GM19099 (cell line): ENCODE measurements around the gene VPS26B.

ENCODE experiments used
- POLR2A ChIP-seq: IDR thresholded peaks from 3 replicates; pipeline ENCODE4 v1.6.1; 2011; ENCODE audit warnings: low read depth; ENCODE audit not compliant: insufficient read length; ENCODE audit errors: extremely low read depth

VPS26B gene

DNA sequence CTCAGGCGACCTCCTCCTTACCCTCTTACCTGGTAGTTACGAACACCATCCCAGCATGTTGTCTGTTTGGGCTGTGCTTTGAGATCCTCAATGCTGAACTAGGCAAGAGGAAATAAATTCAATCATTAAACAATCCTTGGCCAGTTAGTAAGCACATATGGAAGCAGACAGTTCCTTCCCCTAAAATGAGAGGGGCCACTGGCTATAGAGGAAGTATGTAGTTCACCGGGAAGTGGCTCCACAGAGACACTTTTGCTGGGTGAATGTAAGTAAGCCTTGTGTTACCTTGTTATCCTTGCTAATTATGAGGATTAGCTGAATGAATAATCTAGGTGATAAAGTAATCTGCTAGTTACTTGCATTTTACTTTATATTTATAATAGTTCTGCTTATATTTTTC, 25.8 kb downstream of the VPS26B start:
- no peak for TF ChIP-seq POLR2A

DNA sequence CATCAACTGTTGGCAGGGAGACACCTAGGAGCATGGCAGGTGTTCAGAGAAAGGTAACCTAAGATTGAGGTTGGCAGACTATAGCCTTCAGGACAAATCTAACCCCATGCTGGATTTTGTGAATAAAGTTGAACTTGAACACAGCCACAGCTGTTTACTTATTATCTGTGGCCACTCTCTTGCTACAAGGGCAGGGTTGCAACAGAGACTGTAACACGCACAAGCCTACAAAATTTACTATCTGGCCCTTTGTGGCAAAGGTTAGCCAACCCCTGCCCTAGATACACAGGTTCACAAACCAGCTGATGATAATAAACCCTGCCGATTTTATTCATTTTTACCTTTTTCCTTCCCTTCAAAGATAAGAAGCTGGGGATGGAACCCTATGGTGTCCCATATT, 26.2 kb downstream of the VPS26B start:
- TF ChIP-seq POLR2A: no peak

DNA sequence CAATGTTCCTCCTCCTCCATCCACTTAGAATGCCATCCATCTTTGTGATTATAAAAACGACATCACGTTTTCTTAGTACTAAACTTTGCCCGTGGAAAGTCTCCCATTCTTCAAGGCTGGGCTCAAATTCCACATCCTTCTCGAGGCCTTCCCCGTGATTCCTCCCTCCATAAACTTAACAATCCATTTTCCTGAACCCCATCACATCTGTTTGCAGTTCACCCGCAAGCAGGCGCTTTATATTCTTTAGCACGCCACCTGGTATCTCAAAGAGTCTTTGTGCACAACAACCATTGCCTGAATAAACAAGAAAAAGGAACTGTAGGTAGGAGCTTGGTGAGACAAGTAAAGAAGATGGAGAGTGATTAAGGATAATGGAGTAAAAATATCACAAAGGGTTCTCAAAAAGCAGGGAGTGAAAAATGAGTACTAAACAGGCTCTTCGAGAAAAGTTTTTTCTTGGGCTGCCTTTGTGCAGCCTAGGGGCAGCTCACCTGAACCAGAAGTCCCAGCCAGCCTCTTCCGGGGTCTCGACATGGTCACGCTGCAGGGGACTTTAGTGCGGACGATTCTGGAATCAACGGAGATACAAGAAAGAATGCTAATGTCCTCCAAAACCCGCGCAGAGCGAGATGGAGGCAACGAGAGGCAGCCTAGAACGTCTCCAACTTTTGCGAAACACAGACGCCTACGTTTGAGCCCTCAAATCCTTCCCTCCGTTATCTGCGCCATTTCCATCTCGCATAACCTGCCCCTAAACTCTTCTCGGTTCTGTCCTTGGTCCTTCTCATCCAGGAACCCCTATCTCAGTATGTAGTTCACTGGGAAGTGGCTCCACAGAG, 28.1 kb downstream of the VPS26B start:
- TF ChIP-seq POLR2A: no peak

DNA sequence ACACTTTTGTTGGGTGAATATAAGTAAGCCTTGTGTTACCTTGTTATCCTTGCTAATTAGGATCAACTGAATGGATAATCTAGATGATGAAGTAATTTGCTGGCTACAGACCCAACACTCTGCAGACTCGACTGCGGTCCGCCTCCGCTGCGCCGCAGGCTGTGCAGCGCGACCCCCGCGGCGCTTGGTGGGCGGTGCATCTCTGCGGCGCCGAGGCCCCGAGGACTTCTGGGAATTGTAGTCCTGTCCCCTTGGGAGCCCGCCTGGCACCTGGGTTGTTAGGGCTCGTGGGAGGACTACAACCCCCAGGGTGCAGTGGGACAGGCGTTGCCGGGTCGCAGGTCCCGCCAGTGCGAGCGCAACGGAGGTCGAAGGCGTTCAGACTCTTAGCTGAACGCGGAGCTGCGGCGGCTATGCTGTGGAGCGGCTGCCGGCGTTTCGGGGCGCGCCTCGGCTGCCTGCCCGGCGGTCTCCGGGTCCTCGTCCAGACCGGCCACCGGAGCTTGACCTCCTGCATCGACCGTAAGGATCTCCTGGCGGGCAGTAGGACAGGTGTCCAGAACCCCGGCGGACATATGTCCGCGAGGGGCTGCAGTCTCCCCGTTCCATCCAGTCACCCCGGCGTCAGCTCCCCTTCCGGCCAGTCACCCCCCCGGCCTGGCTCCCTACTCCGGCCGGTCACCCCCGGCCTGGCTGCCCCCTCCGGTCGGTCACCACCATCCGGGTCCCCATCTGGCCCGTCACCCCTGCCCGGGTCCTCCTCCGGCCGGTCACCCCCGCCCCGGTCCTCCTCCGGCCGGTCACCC, 28.9 kb downstream of the VPS26B start, which contains the start of the genes ACAD8 and THYN1:
Gene ACAD8, plus strand, starts transcription at position 381 of the 806 bp plus-strand sequence. Its CDS starts 33 bp downstream, at position 414.
Gene THYN1, minus strand, starts transcription at position 165 of the 806 bp plus-strand sequence. CDS start 470 bp downstream, outside the sequence.
- peak; percentile 80 for TF ChIP-seq POLR2A

DNA sequence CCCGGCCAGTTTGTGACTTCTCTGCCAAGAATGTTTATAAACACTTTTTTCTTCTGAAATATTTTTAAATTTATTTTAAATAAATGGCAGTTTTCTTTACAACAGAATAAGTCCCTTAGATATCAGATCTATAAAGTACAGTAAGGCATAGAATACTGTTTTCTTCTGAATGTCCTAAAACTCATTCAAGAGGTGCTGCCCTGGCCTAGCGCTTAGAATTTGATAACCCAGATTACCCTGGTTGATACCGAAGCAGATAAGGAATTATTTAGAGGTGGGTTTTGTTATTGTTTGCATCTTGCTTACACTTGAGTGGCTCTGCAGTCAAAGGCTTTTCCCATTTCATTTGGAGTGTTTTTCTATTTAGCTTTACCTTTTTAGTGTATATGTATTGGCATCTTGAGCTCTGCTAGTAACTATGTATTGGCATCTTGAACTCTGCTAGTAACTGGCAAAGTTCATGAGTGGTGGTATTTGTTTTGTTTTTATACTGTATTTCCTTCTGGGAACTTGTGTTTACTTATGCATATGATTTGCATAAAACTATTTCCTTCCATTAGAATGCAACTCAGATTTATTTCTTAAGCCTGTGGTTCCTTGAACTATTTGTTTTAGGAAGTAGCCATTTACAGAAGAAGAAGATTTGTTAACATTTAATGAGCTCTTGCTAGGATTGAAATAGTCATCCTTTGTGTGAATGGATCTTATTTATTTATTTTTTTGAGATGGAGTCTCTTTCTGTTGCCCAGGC, 30.1 kb downstream of the VPS26B start:
- TF ChIP-seq POLR2A: no peak

DNA sequence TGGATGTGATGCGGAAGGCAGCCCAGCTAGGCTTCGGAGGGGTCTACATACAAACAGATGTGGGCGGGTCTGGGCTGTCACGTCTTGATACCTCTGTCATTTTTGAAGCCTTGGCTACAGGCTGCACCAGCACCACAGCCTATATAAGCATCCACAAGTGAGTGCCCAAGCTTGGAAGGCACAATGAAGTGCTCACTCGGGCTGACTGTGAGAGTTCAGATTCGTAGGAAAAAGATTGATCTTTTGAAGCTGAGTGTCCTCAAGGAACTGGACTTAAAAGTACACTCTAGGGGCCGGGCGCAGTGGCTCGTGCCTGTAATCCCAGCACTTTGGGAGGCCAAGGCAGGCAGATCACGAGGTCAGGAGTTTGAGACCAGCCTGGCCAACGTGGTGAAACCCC, 32.6 kb downstream of the VPS26B start:
- no peak for TF ChIP-seq POLR2A

- TF ChIP-seq POLR2A: no peak
These were observed 34.1 kb downstream of the VPS26B start for GRCh38 chr11:134258577-134258976.

GRCh38 chr11:134260503-134260902, 36.0 kb downstream of the VPS26B start:
- no peak for TF ChIP-seq POLR2A

DNA sequence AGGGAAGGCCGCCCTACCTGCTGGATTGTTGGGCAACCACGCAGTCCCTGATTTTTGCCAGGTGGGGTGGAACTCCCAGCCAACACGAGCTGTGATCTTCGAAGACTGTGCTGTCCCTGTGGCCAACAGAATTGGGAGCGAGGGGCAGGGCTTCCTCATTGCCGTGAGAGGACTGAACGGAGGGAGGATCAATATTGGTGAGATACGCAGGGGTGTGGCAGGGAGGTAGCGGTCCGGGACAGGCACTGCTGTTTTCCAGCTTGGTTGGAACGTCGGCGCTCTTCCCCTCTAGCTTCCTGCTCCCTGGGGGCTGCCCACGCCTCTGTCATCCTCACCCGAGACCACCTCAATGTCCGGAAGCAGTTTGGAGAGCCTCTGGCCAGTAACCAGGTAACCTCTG, 36.5 kb downstream of the VPS26B start:
- no peak for TF ChIP-seq POLR2A

DNA sequence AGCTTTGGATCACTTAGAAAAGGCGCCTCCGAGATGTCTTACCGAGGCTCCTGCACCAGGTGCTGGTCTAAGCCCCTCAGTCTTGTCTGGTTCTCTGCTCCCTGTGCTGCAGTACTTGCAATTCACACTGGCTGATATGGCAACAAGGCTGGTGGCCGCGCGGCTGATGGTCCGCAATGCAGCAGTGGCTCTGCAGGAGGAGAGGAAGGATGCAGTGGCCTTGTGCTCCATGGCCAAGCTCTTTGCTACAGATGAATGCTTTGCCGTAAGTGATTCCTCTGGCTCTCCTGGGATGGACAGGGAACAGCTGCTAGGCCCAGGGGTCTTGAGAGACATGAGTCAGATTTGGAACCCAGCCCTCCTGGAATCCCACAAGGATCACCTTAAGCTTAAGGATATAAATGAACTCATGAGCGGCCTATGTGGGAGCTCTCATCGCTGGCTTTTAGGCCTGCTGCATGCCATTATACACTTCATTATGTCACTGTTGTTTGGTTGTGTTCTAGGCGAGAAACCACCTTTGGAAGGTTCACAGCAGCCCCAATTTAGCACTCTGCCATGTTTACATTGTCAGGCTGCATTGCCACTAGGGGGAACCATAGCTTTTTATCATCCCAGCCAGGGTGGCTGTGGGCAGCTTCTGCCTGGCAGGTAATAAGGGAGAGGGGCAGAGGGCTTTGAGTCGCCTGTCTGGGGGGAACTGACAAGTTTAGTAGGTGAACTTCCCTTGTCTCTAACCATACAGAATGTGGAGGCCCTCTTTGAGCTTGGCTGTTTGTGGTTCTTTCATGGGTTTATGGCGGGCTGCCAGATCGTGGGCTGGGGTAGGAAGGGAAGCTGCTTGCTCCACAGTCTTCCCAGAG, 37.4 kb downstream of the VPS26B start:
- no peak for TF ChIP-seq POLR2A

- no peak for TF ChIP-seq POLR2A
These were observed 40.7 kb downstream of the VPS26B start for GRCh38 chr11:134264966-134265764.

DNA sequence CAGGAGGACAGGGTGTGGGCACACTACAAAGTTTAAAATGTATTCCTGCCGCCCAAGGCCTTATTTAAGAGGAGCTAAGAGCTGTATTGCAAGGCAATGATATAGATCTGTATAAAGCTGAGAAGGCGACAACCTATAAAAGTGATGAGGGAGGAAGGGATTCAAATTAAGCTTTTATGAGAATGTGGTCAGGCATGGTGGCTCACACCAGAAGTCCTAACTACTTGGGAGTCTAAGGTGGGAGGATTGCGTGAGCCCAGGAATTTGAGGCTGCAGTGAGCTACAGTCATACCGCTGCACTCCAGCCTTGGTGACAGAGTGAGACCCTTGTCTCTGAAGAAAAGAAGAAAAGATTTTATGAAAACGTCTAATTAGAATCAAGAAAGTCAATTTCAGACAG, 42.0 kb downstream of the VPS26B start:
- TF ChIP-seq POLR2A: no peak

- TF ChIP-seq POLR2A: no peak
These were observed 42.4 kb downstream of the VPS26B start for GRCh38 chr11:134266841-134267251.
